Stimulated activated CD4-positive, alpha-beta T cell treated with anti-CD3 and anti-CD28 coated beads, Interleukin-1b, Interleukin-23, amount 100 ng/mL, for 24 hours (primary cell): ENCODE data around the gene NVL.

ENCODE experiments used
- DNase-seq, 4 experiments: peaks; one replicate each; pipeline ENCODE4 v3.0.0-alpha.2; 2020; ENCODE audit warnings: low read depth in 4 of 4, low spot score in 1 of 4

The NVL gene

DNA sequence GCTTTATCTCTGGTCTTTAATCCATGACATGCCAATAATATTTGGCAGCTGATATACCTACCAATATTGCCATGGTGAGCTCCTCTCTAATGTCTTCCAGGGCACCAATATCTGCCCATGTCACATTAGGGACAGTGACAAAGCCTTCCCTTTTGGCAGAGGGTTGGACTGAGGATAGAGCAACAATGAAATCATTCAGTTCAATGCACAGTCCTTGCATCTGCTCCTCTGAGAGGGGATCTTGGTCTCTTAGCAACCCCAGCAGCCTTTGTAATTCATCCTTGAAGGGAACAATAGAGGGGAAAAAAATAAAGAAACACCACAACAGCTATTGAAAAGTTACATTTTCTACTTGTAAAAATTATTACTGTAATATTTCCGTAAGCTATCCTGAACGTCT is 42.3 kb downstream of the NVL start:
- no peak for DNase-seq

- DNase-seq: no peak
These were observed 47.8 kb downstream of the NVL start for GRCh38 chr1:224282140-224282539.

DNA sequence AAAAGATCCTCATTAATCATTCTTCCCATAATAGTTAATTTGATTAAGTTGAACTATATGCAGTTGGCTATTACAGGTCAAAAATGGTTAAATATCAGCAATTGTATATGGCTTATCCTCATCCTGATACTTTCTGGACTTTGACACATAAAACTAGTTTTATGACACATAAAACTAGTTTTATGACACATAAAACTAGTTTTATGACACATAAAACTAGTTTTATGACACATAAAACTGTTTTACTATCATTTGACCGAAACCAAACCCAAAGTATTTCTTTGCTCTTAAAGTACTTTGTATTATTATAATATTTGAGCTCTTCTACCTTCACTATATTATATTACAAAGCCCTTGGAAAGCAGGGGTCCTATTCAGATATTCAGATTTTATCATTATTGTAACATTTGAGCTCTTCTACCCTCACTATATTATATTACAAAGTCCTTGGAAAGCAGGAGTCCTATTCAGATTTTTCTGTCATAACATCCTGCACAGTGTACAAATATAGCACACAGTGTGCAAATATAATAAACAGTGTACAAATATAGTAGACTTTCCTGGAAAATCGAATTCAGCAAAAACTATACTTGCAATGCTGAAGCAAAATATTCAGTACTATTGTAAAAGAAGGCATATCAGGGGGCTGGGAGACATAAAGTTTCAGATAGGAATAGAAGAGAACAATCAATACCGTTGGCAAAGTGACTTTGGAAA is 53.0 kb downstream of the NVL start:
- no peak for DNase-seq

DNA sequence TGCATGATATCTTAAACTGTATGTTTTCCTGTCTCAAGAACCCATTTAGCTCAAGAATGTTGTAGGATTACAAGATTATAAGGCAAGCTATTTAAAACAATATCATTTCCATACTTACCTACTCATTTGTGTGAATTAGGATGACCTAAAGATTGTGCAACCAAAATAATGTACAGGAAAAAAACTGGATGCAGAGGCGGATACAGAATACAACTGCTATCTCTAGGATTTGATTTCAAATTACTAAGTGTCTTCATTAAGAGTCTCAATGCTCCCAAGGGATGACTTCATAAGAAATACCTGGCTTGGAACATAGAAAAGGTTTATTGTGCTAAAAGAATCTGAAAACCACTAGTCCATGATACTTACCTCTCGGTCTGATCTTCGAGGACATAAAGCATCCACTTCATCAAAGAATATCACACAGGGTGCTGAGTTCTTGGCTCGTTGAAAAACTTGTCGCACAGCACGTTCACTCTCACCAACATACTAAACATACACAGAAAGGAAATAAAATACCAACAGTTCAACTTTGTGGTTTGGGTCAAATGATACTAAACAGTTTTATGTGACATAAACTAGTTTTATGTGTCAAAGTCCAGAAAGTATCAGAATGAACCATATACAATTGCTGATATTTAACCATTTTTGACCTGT is 54.9 kb downstream of the NVL start:
- no peak for DNase-seq

GRCh38 chr1:224273641-224274040 is 56.3 kb downstream of the NVL start:
- DNase-seq: no peak

DNA sequence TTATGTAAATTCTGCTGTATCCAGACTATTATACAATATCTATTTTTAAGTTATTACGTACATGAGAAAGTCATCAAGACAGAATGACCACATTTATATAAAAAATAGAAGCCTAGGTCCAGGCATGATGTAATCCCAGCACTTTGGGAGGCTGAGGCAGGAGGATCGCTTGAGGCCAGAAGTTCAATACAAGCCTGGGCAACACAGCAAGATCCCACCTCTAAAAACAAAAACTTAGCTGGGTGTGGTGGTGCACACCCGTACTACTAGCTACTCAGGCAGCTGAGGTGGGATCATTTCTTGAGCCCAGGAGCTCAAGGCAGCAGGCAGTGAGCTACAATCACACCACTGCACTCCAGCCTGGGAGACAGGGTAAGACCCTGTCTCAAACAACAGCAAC is 58.9 kb downstream of the NVL start:
- no peak for DNase-seq

DNA sequence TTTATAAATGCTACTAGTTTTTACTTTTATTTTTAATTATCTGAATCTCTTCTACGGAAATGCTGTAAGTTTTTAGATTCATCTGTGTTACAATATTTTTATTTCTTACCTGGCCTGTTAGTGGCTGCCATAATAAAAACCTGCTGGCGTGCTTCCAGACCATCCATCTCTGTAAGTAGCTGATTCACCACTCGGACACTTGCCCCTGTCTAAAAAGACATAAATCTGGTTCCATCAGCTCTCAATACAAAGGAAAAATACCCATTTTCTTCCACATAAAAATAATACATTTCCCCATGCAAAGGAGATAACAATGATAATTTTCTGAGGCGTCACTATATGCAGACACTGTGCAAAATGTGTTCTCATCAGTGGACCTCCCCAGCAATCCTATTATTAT is 62.0 kb downstream of the NVL start:
- DNase-seq: no peak

DNA sequence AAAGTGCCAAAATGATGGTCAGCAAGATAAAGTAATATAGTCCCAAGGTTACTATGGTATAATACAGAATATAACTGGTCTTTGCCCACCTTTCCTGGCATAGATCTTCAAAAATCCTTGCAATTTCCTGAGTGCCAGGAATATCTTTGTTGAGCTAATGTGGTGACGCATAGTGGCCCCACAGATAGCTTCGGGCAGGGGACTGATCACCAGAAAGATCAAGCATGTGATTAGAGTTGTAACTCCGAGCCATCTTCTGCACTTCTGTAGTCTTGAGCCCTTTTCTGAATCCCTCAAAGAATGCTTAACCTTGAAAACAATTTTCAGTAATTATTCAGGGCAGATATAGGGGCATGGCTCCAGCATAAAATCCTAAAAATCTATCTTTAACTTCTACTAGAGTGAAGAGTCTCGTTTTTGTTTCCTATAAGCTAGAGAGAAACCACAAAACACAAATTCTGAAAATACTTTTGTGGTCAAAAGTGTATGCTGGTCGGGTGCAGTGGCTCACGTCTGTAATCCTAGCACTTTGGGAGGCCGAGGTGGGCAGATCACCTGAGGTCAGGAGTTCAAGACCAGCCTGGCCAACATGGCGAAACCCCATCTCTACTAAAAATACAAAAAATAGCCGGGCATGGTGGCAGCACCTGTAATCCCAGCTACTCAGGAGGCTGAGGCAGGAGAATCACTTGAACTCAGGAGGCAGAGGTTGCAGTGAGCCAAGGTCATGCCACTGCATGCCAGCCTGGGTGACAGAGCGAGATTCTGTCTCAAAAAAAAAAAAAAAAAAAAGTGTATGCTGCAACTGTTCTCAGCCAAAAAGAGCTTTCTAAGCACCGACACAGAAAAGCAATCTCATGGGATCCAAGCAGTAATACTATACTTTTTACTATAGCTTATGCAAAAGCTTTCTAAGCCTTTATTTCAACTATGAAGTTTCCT is 62.8 kb downstream of the NVL start:
- DNase-seq: no peak

- no peak for DNase-seq
These were observed 63.7 kb downstream of the NVL start for GRCh38 chr1:224266105-224266914.

DNA sequence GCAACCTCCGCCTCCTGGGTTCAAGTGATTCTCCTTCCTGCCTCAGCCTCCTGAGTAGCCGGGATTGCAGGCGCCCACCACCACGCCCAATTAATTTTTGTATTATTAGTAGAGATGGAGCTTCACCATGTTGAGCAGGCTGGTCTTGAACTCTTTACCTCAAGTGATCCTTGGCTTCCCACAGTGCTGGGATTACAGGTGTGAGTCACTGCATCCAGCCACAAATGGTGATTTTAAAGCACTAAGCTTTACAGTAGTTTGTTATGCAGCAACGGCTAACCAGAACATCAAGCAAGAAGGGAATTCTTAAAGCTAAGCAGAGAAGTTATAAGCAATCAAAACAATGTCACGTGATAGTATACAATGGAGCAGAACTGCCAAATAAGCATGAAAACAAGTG is 65.7 kb downstream of the NVL start:
- no peak for DNase-seq

DNA sequence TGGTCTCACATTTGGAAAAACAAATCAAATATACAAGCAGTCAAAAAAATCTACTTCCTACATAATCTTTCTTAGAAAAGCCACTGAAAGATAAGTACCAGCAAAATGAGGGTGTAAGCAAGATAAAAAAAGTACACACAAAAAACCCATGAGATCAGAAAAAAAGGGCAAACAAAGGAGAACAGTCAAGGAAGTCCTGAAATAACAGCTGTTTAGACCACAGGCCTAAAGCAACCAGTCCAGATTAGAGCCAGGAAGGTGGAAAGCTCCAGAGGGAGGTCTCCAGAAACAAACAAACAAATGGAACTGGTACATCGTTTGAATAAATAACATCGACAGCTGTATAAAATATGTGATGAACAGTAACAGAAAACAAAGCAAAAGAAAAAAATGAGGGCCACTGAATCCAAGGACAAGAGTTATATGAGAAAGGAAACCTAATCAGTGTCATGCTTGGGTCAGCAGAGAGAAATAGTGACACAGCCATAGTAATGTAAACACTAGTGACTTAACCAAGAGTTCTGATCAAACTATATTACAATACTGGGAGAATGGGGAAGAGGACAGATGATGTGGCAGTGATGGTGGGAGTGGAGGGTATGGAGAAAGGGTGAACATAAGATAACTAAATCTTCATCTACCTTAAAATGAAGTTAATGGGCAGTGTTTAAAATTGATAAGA is 67.5 kb downstream of the NVL start:
- no peak for DNase-seq

DNA sequence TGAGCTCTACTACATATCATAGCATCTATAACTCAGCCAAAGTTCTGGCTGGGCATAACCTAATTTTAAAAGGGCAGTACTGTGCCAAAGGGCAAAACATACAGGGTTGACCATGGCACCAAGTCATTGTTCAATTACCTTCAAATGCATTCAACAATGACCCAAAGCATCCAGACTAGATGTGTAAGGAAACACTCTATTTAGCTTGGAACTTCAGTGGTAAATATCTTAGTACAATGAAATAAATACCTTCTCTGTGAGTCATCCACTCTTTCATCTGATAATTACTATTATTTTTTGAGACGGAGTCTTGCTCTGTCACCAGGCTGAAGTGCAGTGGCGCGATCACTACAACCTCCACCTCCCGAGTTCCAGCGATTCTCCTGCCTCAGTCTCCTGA is 70.0 kb downstream of the NVL start:
- no peak for DNase-seq

GRCh38 chr1:224258351-224258750 is 71.6 kb downstream of the NVL start:
- DNase-seq: no peak

GRCh38 chr1:224256640-224257039 is 73.3 kb downstream of the NVL start:
- no peak for DNase-seq

GRCh38 chr1:224253721-224254120 is 76.3 kb downstream of the NVL start:
- no peak for DNase-seq

- no peak for DNase-seq
These were observed 77.5 kb downstream of the NVL start for GRCh38 chr1:224252479-224252878.

DNA sequence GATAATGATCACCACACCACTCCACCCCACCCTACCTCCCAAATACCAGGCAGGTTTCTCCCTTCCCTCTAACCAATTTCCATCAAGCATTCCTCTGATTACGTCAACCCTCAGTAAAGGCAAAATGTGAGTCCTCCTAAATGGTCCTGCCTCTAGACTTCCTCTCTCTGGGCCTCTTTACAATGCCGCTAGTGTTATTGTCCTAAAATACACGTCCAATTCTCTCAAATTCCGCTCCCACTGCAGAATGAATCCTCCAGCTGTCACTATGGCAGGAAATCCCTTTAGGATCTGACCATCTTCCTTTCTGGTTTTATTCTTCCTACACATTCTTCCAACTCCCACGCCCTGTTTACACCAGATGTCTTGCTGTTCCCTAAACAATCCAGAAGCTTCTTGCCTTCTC is 78.2 kb downstream of the NVL start:
- DNase-seq: no peak

DNA sequence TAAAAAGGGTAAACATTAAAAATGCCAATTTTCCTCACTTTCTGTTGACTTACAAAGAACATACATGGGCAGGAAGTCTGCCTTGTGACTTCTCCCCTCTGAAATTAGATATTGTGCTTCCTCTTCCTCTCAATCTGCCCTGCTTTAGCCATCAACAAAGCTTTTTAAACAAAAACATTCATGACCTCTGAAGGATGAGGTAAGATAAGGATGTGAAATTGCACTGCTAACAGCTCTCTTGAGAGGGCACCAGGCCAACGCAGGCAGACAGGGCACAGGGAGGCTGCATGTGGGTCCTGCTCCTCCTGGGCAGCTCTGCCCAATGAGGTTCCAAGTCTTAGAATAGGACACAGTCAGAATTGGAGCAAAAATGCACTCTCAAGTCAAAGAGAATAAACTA is 84.8 kb downstream of the NVL start:
- DNase-seq: no peak

DNA sequence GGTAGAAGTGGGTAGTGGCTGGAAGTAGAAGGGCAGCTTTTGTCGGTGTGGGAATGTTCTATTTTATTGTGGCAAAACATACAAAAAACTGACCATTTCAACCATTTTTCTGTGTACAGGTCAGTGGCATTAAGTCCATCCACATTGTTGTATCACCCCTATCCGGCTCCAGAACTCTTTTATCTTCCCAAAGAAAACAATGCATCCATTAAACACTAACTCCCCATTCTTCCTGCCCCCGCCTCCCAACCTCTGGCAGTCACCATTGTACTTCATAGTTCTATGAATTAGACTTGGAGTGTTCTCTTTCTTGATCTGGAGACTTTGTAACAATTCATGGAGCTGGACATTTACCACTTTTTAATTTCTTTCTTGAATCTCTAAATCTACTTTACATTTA is 91.2 kb downstream of the NVL start:
- DNase-seq: no peak

DNA sequence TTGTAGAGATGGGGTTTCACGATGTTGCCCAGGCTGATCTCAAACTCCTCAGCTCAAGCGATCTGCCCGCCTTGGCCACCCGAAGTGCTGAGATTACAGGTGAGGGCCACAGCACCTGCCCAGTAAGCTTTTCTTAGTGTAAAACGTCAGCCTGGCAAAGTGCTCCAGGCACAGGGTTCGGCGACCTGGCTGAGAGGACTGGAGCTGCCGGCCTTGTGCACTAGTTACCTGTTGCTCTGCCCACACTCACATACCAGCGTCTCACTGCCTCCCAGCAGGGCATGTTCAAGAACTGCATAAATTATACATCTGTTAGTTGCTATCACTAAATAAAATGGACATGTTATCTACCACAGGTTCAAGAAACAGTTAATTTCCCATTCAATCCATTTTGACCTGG is 91.8 kb downstream of the NVL start:
- DNase-seq: no peak
